Neural crest cell (in vitro differentiated cells): ENCODE measurements around the gene FRAS1. TPM values are rescaled to one million over a fixed set of nuclear protein-coding genes. Genes with fewer than 3 reads are reported as not detected.

Experiments
- DNase-seq: peaks from one replicate; pipeline ENCODE4 v3.0.0; 2021; ENCODE audit warnings: low read depth, mixed read lengths, low spot score
- H3K27ac Mint-ChIP-seq: one replicate; pipeline ENCODE4 v1.8.0; 2021; ENCODE audit warnings: mild to moderate bottlenecking, mixed read lengths; ENCODE audit not compliant: unreplicated experiment
- H3K27me3 Mint-ChIP-seq: 2 replicates; pipeline ENCODE4 v1.8.0; 2021; ENCODE audit warnings: low read depth, mild to moderate bottlenecking, mixed read lengths
- H3K36me3 Mint-ChIP-seq: 2 replicates; pipeline ENCODE4 v1.8.0; 2021; ENCODE audit warnings: low read depth, mild to moderate bottlenecking, mixed read lengths
- H3K4me1 Mint-ChIP-seq: 2 replicates; pipeline ENCODE4 v1.8.0; 2021; ENCODE audit warnings: mixed read lengths
- H3K4me3 Mint-ChIP-seq: one replicate; pipeline ENCODE4 v1.8.0; 2021; ENCODE audit warnings: mild to moderate bottlenecking, mixed read lengths
- H3K9me3 Mint-ChIP-seq: 2 replicates; pipeline ENCODE4 v1.8.0; 2021; ENCODE audit warnings: mixed read lengths
- CTCF ChIP-seq: fragments of 200-600 bp; sonication (generic); conservative IDR thresholded peaks from 2 replicates; pipeline ENCODE4 v1.5.0; 2021; ENCODE audit warnings: antibody characterized with exemption, mild to moderate bottlenecking
- total RNA-seq: library from RNA; stranded (reverse); gene quantifications from 2 replicates; pipeline ENCODE4 v1.2.1, GENCODE V29; 2021

The FRAS1 gene
- total RNA-seq, 1 donor from 2014 or later, result 8.4 TPM

- H3K36me3 Mint-ChIP-seq, result no peaks in the 10 kb centered on the region
- no peak for DNase-seq
- H3K4me1 Mint-ChIP-seq, result peaks cover 10% of the 10 kb centered on the region
- no peak overlapping the region for H3K27ac Mint-ChIP-seq
- H3K9me3 Mint-ChIP-seq, result peaks cover 2% of the 10 kb centered on the region
- no peak overlapping the region for H3K4me3 Mint-ChIP-seq
- H3K27me3 Mint-ChIP-seq, result no peaks in the 10 kb centered on the region
- TF ChIP-seq CTCF, result no peak
Measured at GRCh38 chr4:78588894-78589545, 531.9 kb downstream of the FRAS1 start.

GRCh38 chr4:78591404-78591803 is 534.3 kb downstream of the FRAS1 start:
- no peak overlapping the region for H3K27ac Mint-ChIP-seq
- peaks cover 10% of the 10 kb centered on the region for H3K4me1 Mint-ChIP-seq
- peaks cover 5% of the 10 kb centered on the region for H3K9me3 Mint-ChIP-seq
- no peak overlapping the region for H3K4me3 Mint-ChIP-seq
- no peak for TF ChIP-seq CTCF
- no peak for DNase-seq
- H3K36me3 Mint-ChIP-seq, result no peaks in the 10 kb centered on the region
- no peaks in the 10 kb centered on the region for H3K27me3 Mint-ChIP-seq

- Mint-ChIP-seq H3K27me3 (no peaks in the 10 kb centered on the region), H3K27ac (no peak overlapping the region), H3K36me3 (no peaks in the 10 kb centered on the region), H3K4me3 (no peak overlapping the region), H3K9me3 (peaks cover 5% of the 10 kb centered on the region), H3K4me1 (peaks cover 10% of the 10 kb centered on the region)
- TF ChIP-seq CTCF, result peak; percentile 50
- DNase-seq, result no peak
Measured at GRCh38 chr4:78592088-78592783, 535.1 kb downstream of the FRAS1 start.

Other genes starting within 250 kb of the FRAS1 start
- gene CNOT6L, start 238.0 kb upstream of the FRAS1 start, total RNA-seq, result 30.2 and 31.3 TPM in 2 replicates
- 39.0 and 45.1 TPM in 2 replicates for gene MRPL1, start 194.5 kb upstream of the FRAS1 start, total RNA-seq